Activated T-helper 1 cell treated with anti-CD3 and anti-CD28 coated beads, Interleukin-12 subunit alpha, Interleukin-12 subunit beta, Interleukin-2, Interleukin-4 antibody, amounts not matched to agents 30 ng/mL and 10 ng/mL and 1 ng/mL, durations not matched to agents 14 hours and 24 hours and 36 hours (primary cell): Measurements from ENCODE around the gene DOLK. TPM values are rescaled to one million over a fixed set of nuclear protein-coding genes. Genes with fewer than 3 reads are reported as not detected.

Experiments used
- DNase-seq: peaks from one replicate; pipeline ENCODE4 v3.0.0; 2021; ENCODE audit warnings: low spot score
- H3K27ac Mint-ChIP-seq: one replicate; pipeline ENCODE4 v1.8.0; 2021; ENCODE audit warnings: mild to moderate bottlenecking, mixed read lengths
- H3K27me3 Mint-ChIP-seq: one replicate; pipeline ENCODE4 v1.8.0; 2022; ENCODE audit warnings: mild to moderate bottlenecking, moderate library complexity, mixed read lengths; ENCODE audit not compliant: insufficient read depth
- H3K36me3 Mint-ChIP-seq: one replicate; pipeline ENCODE4 v1.8.0; 2021; ENCODE audit warnings: low read depth, mixed read lengths
- H3K4me1 Mint-ChIP-seq: one replicate; pipeline ENCODE4 v1.8.0; 2021; ENCODE audit warnings: low read depth, mixed read lengths
- H3K4me3 Mint-ChIP-seq: one replicate; pipeline ENCODE4 v1.8.0; 2021; ENCODE audit warnings: mild to moderate bottlenecking, moderate library complexity, mixed read lengths
- H3K9me3 Mint-ChIP-seq: one replicate; pipeline ENCODE4 v1.8.0; 2021; ENCODE audit warnings: mixed read lengths
- intact Hi-C: fragments of 100-400 bp; cut with micrococcal nuclease; formaldehyde crosslinking; loops from one replicate; pipeline ENCODE4 v1.15.1; 2024
- total RNA-seq: library from RNA; stranded (reverse); gene quantifications from 2 replicates; pipeline ENCODE4 v1.2.3, GENCODE V29; 2022

DOLK gene
- total RNA-seq, 1 donor from 2014 or later, result 18.1 TPM

- Mint-ChIP-seq H3K4me1 (peaks cover 74% of the 10 kb centered on the region), H3K9me3 (no peaks in the 10 kb centered on the region), H3K4me3 (peak overlapping the region; percentile 41), H3K27me3 (no peaks in the 10 kb centered on the region), H3K36me3 (peaks cover 24% of the 10 kb centered on the region), H3K27ac (peak overlapping the region; percentile 88)
- peak; percentile 40 for DNase-seq
- intact Hi-C loops, result loop anchor here (5.0 kb wide), 3 partner anchors 127 to 347 kb away; partner anchors contain the start of genes DOLPP1, SPTAN1 and ZER1
These were observed 47.7 kb downstream of the DOLK start for GRCh38 chr9:128899566-128900322.

- peak overlapping the region; percentile 88 for H3K27ac Mint-ChIP-seq
- peaks cover 73% of the 10 kb centered on the region for H3K4me1 Mint-ChIP-seq
- H3K27me3 Mint-ChIP-seq, result no peaks in the 10 kb centered on the region
- peaks cover 24% of the 10 kb centered on the region for H3K36me3 Mint-ChIP-seq
- intact Hi-C loops, result no loop called here
- no peaks in the 10 kb centered on the region for H3K9me3 Mint-ChIP-seq
- no peak for DNase-seq
- H3K4me3 Mint-ChIP-seq, result peak overlapping the region; percentile 17
These were observed 48.4 kb downstream of the DOLK start for GRCh38 chr9:128898845-128899565.

DNA sequence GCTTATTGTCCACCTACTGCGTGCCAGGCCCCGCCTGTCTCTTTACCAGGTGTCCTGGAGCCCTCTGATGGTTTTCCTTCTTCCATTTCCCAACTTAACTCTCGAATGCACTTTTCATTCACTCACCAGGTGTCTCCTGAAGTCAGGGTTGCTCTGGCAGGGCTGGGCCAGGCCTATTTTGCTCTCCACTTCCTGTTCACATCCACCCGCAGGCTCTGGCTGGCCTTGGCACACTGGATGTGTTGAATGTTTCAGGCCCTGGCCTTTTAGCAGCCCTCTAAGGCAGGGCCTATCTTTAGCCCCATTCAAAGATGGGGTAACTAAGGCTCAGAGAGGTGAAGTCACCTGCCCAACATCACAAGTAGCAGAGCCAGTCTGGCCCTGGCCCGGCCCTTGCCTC lies 49.0 kb downstream of the DOLK start:
- Mint-ChIP-seq H3K9me3 (no peaks in the 10 kb centered on the region), H3K4me1 (peaks cover 71% of the 10 kb centered on the region), H3K36me3 (peaks cover 25% of the 10 kb centered on the region), H3K27me3 (no peaks in the 10 kb centered on the region), H3K27ac (peak overlapping the region; percentile 88), H3K4me3 (peak overlapping the region; percentile 64)
- DNase-seq, result no peak
- intact Hi-C loops, result no loop called here

GRCh38 chr9:128895556-128895955 lies 51.8 kb downstream of the DOLK start:
- no peak overlapping the region for H3K4me3 Mint-ChIP-seq
- no peaks in the 10 kb centered on the region for H3K9me3 Mint-ChIP-seq
- peaks cover 67% of the 10 kb centered on the region for H3K4me1 Mint-ChIP-seq
- H3K27ac Mint-ChIP-seq, result no peak overlapping the region
- H3K27me3 Mint-ChIP-seq, result no peaks in the 10 kb centered on the region
- peaks cover 27% of the 10 kb centered on the region for H3K36me3 Mint-ChIP-seq
- intact Hi-C loops, result no loop called here
- no peak for DNase-seq

Other genes starting within 250 kb of the DOLK start
- gene PKN3, start 245.1 kb downstream of the DOLK start, total RNA-seq, result 17.7 and 19.3 TPM in 2 replicates
- gene ZDHHC12, start 223.5 kb downstream of the DOLK start, total RNA-seq, result 51.7 and 54.4 TPM in 2 replicates
- 21.1 and 21.5 TPM in 2 replicates for gene ZER1, start 175.7 kb downstream of the DOLK start, total RNA-seq
- gene TBC1D13, start 160.3 kb downstream of the DOLK start, total RNA-seq, result 21.2 and 22.3 TPM in 2 replicates
- 22.1 and 26.2 TPM in 2 replicates for gene ENDOG, start 129.1 kb downstream of the DOLK start, total RNA-seq
- gene SPOUT1, start 117.8 kb downstream of the DOLK start, total RNA-seq, result 151 and 158 TPM in 2 replicates
- gene KYAT1, start 65.7 kb downstream of the DOLK start, total RNA-seq, result 10.6 and 12.2 TPM in 2 replicates
- 30.1 and 32.9 TPM in 2 replicates for gene LRRC8A, start 65.5 kb downstream of the DOLK start, total RNA-seq
- 0.34 and 1.0 TPM in 2 replicates for gene PHYHD1, start 26.6 kb downstream of the DOLK start, total RNA-seq
- gene NUP188, start 96 bp upstream of the DOLK start, total RNA-seq, result 154 and 158 TPM in 2 replicates
- gene SH3GLB2, start 80.7 kb upstream of the DOLK start, total RNA-seq, result 71.1 and 74.8 TPM in 2 replicates
- gene MIGA2, start 89.0 kb upstream of the DOLK start, total RNA-seq, result 43.4 and 43.8 TPM in 2 replicates
- gene DOLPP1, start 133.5 kb upstream of the DOLK start, total RNA-seq, result 28.4 and 30.2 TPM in 2 replicates
- 9.9 and 10.0 TPM in 2 replicates for gene CRAT, start 163.2 kb upstream of the DOLK start, total RNA-seq
- 105 and 114 TPM in 2 replicates for gene PTPA, start 163.8 kb upstream of the DOLK start, total RNA-seq
- gene IER5L, start 230.7 kb upstream of the DOLK start, total RNA-seq, result 14.4 TPM in 2 replicates